NCI-H1436 (cell line): ENCODE data around the gene REV1.

ENCODE experiments used
- DNase-seq: peaks from one replicate; lab custom pipeline; 2025; lab: John Stamatoyannopoulos, UW

The REV1 gene

GRCh38 chr2:99448556-99448955, 41.3 kb downstream of the REV1 start:
- no peak for DNase-seq

- no peak for DNase-seq
Measured at GRCh38 chr2:99445065-99445464, 44.8 kb downstream of the REV1 start.

GRCh38 chr2:99444222-99444621, 45.6 kb downstream of the REV1 start:
- no peak for DNase-seq

GRCh38 chr2:99442837-99443236, 47.0 kb downstream of the REV1 start:
- DNase-seq, result no peak

- DNase-seq, result no peak
Measured at GRCh38 chr2:99439971-99440505, 49.8 kb downstream of the REV1 start.

GRCh38 chr2:99436874-99437273, 52.9 kb downstream of the REV1 start:
- DNase-seq, result no peak

- DNase-seq, result no peak
Measured at GRCh38 chr2:99433340-99433739, 56.5 kb downstream of the REV1 start.

GRCh38 chr2:99431587-99432275, 58.1 kb downstream of the REV1 start:
- no peak for DNase-seq

- DNase-seq, result no peak
Measured at GRCh38 chr2:99430614-99431291, 59.1 kb downstream of the REV1 start.

- no peak for DNase-seq
Measured at GRCh38 chr2:99425022-99425421, 64.8 kb downstream of the REV1 start.

GRCh38 chr2:99424371-99424770, 65.4 kb downstream of the REV1 start:
- DNase-seq, result no peak

GRCh38 chr2:99422599-99422998, 67.2 kb downstream of the REV1 start:
- DNase-seq, result no peak

GRCh38 chr2:99421469-99421868, 68.3 kb downstream of the REV1 start:
- DNase-seq, result no peak

- no peak for DNase-seq
Measured at GRCh38 chr2:99420751-99421299, 69.0 kb downstream of the REV1 start.

- DNase-seq, result no peak
Measured at GRCh38 chr2:99420031-99420430, 69.8 kb downstream of the REV1 start.

GRCh38 chr2:99417396-99417795, 72.4 kb downstream of the REV1 start:
- DNase-seq, result no peak

- no peak for DNase-seq
Measured at GRCh38 chr2:99414566-99414965, 75.3 kb downstream of the REV1 start.

GRCh38 chr2:99410276-99410675, 79.5 kb downstream of the REV1 start:
- no peak for DNase-seq

GRCh38 chr2:99406137-99406536, 83.7 kb downstream of the REV1 start:
- no peak for DNase-seq

GRCh38 chr2:99404797-99405669, 84.8 kb downstream of the REV1 start:
- no peak for DNase-seq

GRCh38 chr2:99404039-99404796, 85.6 kb downstream of the REV1 start:
- DNase-seq, result no peak

- DNase-seq, result no peak
Measured at GRCh38 chr2:99403524-99403923, 86.3 kb downstream of the REV1 start.
